SK-N-DZ (cell line): ENCODE measurements around the gene DDX56.

Experiments used
- DNase-seq: peaks from one replicate; pipeline ENCODE4 v3.0.0-alpha.2; 2015; ENCODE audit warnings: low spot score

Gene DDX56

GRCh38 chr7:44595934-44596635, 22.4 kb upstream of the DDX56 start:
- no peak for DNase-seq

DNA sequence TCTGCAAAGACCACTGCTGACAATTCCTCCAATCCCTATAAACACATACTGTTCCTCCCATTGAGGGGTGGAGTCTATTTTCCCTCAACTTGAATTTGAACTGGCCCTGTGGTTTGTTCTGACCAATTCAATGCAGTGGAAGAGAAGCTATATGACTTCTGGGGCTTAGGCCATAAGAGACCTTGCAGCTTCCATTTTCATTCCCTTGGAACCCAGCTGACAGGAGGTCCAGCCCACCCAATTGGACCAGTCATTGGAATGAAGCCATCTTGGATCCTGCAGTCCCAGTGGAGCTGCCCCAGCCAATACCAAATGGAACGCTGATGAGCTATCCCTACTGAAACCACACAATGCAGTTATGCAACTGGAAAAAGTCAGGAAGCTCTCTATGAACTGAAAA, 17.2 kb upstream of the DDX56 start:
- DNase-seq: no peak

DNA sequence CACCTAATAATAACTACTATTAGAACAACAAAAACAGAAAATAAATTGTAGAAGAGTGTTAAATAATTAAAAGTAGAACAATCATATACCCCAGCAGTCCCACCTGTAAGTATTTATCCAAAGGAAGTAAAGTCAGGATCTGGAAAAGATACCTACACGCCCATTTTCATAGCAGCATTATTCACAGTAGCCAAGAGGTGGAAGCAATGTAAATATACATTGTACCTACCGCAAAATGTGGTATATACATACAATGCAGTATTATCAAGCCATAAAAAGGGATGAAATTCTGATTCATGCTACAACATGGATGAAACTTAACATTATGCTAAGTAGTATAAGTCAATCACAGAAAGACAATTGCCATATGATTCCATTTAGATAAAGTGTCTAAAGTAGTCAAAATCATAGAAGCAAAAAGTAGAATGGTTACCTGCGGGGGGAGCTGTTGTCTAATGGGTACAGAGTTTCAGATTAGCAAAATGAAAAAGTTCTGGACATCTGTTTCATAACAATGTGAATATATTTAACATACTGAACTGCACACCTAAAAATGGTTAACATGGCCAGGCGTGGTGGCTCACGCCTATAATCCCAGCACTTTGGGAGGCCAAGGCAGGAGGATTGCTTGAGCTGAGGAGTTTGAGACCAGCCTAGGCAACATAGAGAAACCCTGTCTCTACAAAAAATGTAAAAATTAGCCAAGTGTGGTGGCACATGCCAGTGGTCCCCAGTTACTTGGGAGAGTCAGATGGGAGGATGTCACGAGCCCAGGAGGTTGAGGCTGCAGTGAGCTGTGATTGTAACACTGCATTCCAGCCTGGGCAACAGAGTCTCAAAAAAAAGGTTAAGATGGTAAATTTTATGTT, 14.4 kb upstream of the DDX56 start:
- DNase-seq: peak; percentile 45

DNA sequence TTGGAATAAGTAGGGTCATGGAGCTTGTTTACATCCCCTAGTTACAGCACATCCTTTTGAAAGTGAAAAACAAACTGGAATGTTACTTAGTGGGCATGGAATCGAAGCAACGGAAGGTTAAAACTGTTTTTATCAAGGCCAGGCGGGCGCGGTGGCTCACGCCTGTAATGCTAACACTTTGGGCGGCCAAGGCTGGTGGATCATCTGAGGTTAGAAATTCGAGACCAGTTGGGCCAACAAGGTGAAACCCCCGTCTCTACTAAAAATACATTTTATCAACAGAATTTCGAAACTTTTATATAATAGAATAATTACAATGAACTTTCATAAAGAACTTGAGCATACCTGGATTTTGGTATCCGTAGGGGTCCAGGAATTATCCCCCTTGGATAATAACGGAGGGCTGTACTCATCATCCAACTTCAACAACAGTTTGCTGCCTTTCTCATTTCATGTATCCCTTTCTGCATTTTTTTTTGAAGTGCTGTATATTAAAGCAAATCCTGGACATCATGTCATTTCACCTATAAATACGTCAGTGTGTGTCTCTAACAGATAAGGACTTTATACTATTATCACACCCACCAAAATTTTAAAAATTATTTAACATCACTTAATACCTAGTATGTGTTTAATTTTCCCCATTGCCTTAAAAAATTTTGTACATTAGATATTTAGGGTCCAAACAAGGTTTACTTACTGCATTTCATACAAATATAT, 9.6 kb upstream of the DDX56 start:
- DNase-seq: no peak

DNA sequence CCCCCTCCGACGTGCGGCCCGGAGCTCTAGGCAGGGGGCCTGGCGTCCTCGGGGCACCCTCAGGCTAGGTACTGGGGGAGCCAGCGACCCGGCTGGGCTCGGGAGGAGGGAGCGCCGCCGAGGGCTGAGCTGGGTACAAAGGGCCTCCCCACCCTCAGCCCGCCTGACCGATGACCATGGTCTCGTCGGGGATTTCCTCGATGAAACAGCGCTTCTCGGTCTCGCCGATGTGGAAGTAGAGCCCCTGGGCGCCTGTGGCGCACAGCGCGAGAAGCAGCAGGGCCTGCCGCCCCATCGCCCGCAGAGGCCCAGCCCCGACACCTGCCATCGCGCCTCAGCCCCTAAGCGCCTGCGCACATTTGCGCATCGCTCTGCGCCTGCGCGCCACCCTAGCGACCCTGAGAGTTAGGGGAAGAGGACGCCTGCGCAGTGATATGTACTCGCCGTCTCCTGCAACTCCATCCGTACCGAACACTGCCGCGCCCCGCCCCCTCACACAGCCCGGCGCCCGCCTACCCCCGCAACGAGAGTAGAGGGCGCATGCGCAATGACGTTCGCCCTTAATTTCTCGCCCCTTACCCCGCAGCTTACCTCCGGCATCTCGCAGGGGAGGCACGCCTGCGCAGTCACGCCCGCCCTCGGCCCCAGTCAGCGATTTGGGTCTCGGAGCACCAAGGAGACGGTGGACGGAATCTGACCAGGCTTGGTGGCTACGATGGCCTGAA, 8.3 kb upstream of the DDX56 start, which contains the start of gene TMED4:
TSS of gene TMED4 (minus strand) at position 353 of the 725 bp plus-strand sequence. CDS start at position 328, 25 bp downstream.
- DNase-seq: peak; percentile 98

DNA sequence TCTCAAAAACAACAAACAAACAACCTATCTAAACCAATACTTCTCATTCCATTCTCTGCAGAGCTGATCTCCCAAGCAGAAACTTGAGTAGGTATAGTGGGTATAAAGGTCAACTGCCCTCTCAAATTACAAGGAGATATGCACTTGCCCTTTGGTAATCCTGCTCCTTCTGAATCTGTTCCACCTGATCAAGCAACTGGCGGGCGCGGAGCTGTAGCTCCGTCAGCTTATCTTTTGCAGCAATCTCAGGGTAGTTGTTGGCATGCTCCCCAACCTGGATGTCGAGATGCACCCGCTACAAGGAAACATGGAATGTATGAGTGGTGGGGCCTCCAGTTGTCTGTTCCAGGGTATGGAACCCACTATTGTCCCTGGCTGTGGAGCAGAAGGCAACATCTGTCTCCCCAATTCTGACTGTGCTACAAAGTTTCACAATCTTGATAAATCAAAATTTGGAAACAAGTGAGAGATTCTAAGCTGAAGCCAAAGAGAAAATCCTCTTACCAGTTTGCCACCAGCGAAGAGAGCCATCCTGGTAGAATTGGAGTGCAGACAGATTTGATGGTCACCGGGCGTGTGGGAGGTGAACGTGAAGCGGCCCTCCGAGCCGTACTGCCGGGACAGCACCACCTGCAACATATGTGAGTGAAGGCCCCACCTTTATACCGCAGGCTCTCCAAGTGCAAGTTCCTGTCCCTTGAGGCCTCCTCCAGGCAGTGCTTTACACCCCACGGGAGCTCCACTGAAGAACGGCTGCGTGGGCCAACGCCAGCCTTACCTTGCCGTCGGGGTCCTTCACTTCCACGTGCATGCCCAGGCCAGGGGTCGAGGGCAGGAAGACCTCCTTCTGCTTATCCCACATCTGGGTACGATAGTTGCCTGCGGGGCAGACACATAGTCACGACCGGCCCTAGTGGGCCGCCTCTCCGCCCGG, 7.5 kb upstream of the DDX56 start:
- no peak for DNase-seq

- no peak for DNase-seq
These were observed 2.5 kb upstream of the DDX56 start for GRCh38 chr7:44576228-44576627.

DNA sequence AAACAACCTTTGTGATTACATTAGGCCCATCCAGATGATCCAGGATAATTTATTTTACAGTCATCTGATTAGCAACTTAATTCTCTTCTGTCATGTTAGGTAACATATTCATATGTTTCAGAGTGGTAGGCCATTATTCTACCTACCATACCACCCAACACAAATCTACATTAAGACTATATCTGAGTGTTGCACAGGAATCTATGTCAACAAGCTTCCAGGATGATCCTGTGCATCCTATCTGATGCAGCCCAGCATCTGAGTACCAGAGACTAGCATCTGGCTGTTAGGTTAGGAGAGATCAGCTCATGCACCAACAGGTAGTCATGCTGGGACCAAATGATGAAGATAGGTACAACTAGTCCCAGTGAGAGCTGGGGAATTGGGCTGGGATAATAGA, 1.3 kb upstream of the DDX56 start:
- DNase-seq: no peak

GRCh38 chr7:44574287-44574872, 672 bp upstream of the DDX56 start:
- no peak for DNase-seq

DNA sequence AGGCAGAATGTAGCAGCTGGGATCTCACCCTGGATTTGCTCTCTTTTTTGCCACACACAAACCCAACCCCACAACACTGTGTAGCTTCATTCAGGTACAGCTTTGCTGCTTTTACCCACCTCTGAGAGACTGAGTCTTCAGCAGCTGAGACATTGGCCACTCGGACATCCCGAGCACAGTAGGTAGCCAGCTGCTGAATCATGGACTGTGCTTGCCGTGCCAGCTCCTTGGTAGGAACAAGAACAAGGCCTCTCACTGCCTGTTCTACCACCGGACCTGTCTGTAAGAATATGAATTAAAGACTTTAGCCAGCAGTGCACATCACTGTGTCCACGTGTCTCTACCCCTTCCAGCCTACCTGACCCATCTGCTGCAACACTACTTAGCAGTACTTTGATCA, 937 bp downstream of the DDX56 start:
- DNase-seq: no peak

GRCh38 chr7:44569959-44570358, 3.7 kb downstream of the DDX56 start:
- no peak for DNase-seq

- no peak for DNase-seq
These were observed 4.7 kb downstream of the DDX56 start for GRCh38 chr7:44568771-44569560.

DNA sequence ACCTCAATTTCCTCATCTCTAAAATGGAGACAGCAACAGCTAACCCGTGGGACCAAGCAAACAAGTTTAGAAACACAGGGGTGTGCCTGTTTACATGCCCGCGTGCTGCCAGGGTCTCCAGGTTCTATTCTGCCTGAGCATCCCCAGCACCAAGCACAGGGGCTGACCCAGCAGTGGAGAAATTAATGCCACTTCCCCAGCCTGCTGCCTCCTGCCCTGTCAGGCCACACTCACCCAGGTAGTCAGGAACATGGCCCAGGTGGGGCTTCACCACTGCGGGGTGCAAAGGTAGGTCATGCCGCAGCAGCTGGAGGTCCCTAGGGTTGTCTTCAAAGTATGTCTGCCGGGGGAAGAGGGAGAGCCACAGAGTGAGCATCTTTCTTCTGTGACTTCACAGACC, 5.8 kb downstream of the DDX56 start:
- DNase-seq: no peak

- no peak for DNase-seq
These were observed 7.0 kb downstream of the DDX56 start for GRCh38 chr7:44566680-44567079.

DNA sequence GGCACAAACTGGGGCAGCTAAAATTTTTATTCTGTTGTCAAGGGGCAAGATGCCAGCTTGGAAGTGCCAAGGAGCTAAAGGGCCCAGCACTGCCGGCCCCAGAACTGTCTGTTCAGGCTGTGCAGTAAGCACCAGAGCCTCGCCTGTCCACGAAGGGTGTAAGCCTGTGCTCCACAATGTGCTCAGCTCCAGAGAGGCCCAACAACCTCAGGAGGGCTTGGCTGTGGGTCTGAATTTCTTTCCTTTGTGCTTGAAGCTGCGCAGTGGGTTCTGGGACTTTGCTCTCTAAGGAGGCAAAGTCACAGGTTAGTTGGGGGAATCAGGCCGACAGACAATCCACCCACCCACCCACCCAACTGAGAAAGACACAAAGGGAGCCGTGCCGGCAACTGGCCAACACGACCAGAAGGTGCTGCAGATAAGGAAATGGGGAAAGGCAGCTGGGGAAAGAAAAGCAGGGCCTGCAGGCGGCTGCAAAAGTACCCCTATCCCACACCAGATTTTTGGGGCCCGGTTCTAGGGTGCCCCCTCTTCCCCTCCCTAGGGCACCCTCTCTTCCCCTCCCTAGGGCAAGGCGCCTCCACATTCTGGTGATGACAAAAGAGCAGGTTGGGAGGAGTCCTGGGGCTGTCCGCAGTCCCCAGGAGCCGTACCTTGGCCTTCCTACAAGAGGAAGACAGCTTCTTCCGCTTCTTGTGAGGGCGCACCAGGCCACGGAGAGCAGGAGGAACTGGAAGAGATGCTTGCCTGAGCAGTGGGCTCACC, 7.7 kb downstream of the DDX56 start:
- DNase-seq: no peak

GRCh38 chr7:44565097-44565794, 8.5 kb downstream of the DDX56 start:
- DNase-seq: peak; percentile 53

- DNase-seq: no peak
These were observed 9.1 kb downstream of the DDX56 start for GRCh38 chr7:44564606-44565005.

DNA sequence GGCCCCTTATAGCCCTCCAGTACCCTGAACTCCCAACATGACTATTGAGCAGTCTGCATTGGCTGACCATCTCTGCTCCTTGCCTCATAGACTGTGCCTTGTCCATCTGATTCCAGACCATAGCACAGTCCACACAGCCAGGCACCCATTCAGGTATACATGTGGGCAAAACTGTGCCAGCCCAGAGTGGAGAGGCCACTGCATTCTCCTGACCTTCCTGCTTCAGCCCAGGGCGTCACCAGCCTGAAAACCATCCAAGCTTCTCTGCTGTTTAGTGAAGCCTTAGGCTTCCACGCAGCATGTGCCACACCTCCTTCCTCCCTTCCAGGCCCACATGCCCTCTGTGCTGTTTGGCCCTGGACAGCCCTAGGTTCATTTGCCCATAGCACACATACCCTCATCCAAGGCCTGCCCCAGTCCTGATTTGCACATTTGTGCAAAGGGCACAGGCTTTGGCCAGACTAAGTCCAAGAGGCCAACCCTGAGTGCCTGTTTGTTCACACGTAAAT, 10.5 kb downstream of the DDX56 start:
- DNase-seq: no peak
